H1 (cell line): ENCODE measurements around the gene PKMYT1. TPM values are rescaled to one million over a fixed set of nuclear protein-coding genes. Genes with fewer than 3 reads are reported as not detected.

Experiments used
- CTCF ChIA-PET: fragments of 300-600 bp; sonication (Branson Sonifier 250); formaldehyde crosslinking; loops from one replicate; lab custom pipeline; 2021; ENCODE audit not compliant: partially characterized antibody; lab: Charles Lee
- POLR2A ChIA-PET: fragments of 300-600 bp; sonication (Branson Sonifier 250); formaldehyde crosslinking; loops from one replicate; lab custom pipeline; 2021; ENCODE audit warnings: inconsistent platforms; ENCODE audit not compliant: partially characterized antibody; lab: Charles Lee
- DNase-seq, 2 experiments: peaks; one replicate each; pipeline versions ENCODE4 v3.0.0 to v3.0.0-alpha.2; 2010 to 2022; ENCODE audit warnings: low spot score in 2 of 2, low read depth in 1 of 2, mixed read lengths in 1 of 2
- FAIRE-seq: peaks from 2 replicates; lab custom pipeline; 2011; peaks lifted over from hg19 to GRCh38; lab: Jason Lieb, UNC
- H2AFZ ChIP-seq: 2 replicates; pipeline ENCODE4 v1.8.1; 2012; ENCODE audit warnings: low read length, inconsistent platforms
- H2AK5ac ChIP-seq: 2 replicates; pipeline ENCODE4 v1.6.1; 2013; ENCODE audit warnings: low read depth, low read length
- H2BK120ac ChIP-seq: replicated peaks from 2 replicates; pipeline ENCODE3; 2013; ENCODE audit warnings: low read depth, low read length, inconsistent platforms
- H2BK12ac ChIP-seq: 2 replicates; pipeline ENCODE4 v1.6.1; 2013; ENCODE audit warnings: low read depth, low read length
- H2BK15ac ChIP-seq: 2 replicates; pipeline ENCODE4 v1.6.1; 2013; ENCODE audit warnings: low read length
- H2BK20ac ChIP-seq: 2 replicates; pipeline ENCODE4 v1.6.1; 2013; ENCODE audit warnings: low read length
- H2BK5ac ChIP-seq: 2 replicates; pipeline ENCODE4 v1.6.1; 2013; ENCODE audit warnings: low read depth, low read length
- H3K14ac ChIP-seq: 2 replicates; pipeline ENCODE4 v1.6.1; 2013; ENCODE audit warnings: inconsistent platforms; ENCODE audit not compliant: insufficient read length
- H3K18ac ChIP-seq: 2 replicates; pipeline ENCODE4 v1.6.1; 2013; ENCODE audit warnings: low read length; ENCODE audit errors: extremely low read depth
- H3K23ac ChIP-seq: 2 replicates; pipeline ENCODE4 v1.6.1; 2013; ENCODE audit warnings: inconsistent platforms; ENCODE audit not compliant: insufficient read length
- H3K23me2 ChIP-seq: 2 replicates; pipeline ENCODE4 v1.6.1; 2013; ENCODE audit warnings: low read depth, low read length
- H3K27ac ChIP-seq: 2 replicates; pipeline ENCODE4 v1.6.1; 2011; ENCODE audit warnings: low read depth, low read length, inconsistent platforms
- H3K27me3 ChIP-seq, 4 experiments: replicated peaks in 1 of 4; 1 replicate in 1 of 4; 2 replicates in 3 of 4; pipeline versions ENCODE4 v1.6.1 to v1.8.1; 2011 to 2013; ENCODE audit warnings: low read length in 3 of 4, mild to moderate bottlenecking in 3 of 4, inconsistent platforms in 2 of 4, mixed read lengths in 2 of 4, moderate library complexity in 1 of 4; ENCODE audit not compliant: control insufficient read depth in 3 of 4, insufficient read depth in 3 of 4; ENCODE audit errors: extremely low read depth in 1 of 4
- H3K36me3 ChIP-seq, 4 experiments: 2 replicates each; pipeline versions ENCODE4 v1.6.1 to v1.8.1; 2011 to 2013; ENCODE audit warnings: mild to moderate bottlenecking in 4 of 4, low read length in 3 of 4, moderate library complexity in 2 of 4, control low read depth in 1 of 4, inconsistent platforms in 1 of 4; ENCODE audit not compliant: insufficient read depth in 4 of 4, control insufficient read depth in 2 of 4
- H3K4ac ChIP-seq: replicated peaks from 2 replicates; pipeline ENCODE3; 2013; ENCODE audit warnings: low read length, low read depth, mixed read lengths, inconsistent platforms; ENCODE audit not compliant: insufficient read length
- H3K4me1 ChIP-seq, 4 experiments: replicated peaks in 1 of 4; 1 replicate in 1 of 4; 2 replicates in 3 of 4; pipeline versions ENCODE4 v1.6.1 to v1.8.1; 2011 to 2013; ENCODE audit warnings: low read length in 3 of 4, inconsistent platforms in 2 of 4, mixed read lengths in 1 of 4; ENCODE audit not compliant: insufficient read depth in 4 of 4, control insufficient read depth in 3 of 4
- H3K4me2 ChIP-seq, 2 experiments: 2 replicates each; pipeline versions ENCODE4 v1.6.1 to v1.8.1; 2011 to 2013; ENCODE audit warnings: low read depth in 2 of 2, low read length in 2 of 2, control low read depth in 1 of 2, inconsistent platforms in 1 of 2, mild to moderate bottlenecking in 1 of 2; ENCODE audit not compliant: insufficient read depth in 1 of 2
- H3K4me3 ChIP-seq, 4 experiments: fragments of 200-600, 300-600 bp in 1 of 4; sonication (generic), shearing (Covaris generic), sonication (Bioruptor Twin) in 1 of 4; 2 replicates each; pipeline versions ENCODE4 v1.5.1 to v1.8.1; 2011 to 2016; ENCODE audit warnings: low read length in 4 of 4, low read depth in 3 of 4, control low read depth in 2 of 4, inconsistent platforms in 2 of 4, mild to moderate bottlenecking in 2 of 4, mixed read lengths in 1 of 4, moderate library complexity in 1 of 4; ENCODE audit not compliant: insufficient read depth in 2 of 4; ENCODE audit errors: extremely low read depth in 1 of 4
- H3K56ac ChIP-seq: replicated peaks from 2 replicates; pipeline ENCODE3; 2013; ENCODE audit warnings: low read depth, mild to moderate bottlenecking, mixed read lengths, low read length, inconsistent platforms; ENCODE audit not compliant: insufficient read length
- H3K79me1 ChIP-seq: 2 replicates; pipeline ENCODE4 v1.6.1; 2013; ENCODE audit warnings: low read depth, low read length, control low read depth
- H3K79me2 ChIP-seq, 2 experiments: 2 replicates each; pipeline versions ENCODE4 v1.6.1 to v1.8.1; 2012 to 2013; ENCODE audit warnings: low read length in 2 of 2, mild to moderate bottlenecking in 2 of 2, inconsistent platforms in 1 of 2; ENCODE audit not compliant: insufficient read depth in 2 of 2, control insufficient read depth in 1 of 2
- H3K9ac ChIP-seq, 4 experiments: replicated peaks in 1 of 4; 1 replicate in 1 of 4; 2 replicates in 3 of 4; pipeline versions ENCODE4 v1.6.1 to v1.8.1; 2011 to 2013; ENCODE audit warnings: low read depth in 3 of 4, low read length in 3 of 4, control low read depth in 2 of 4, mild to moderate bottlenecking in 2 of 4, moderate library complexity in 2 of 4, inconsistent platforms in 1 of 4; ENCODE audit errors: extremely low read depth in 1 of 4
- H3K9me3 ChIP-seq, 2 experiments: 2 replicates each; pipeline versions ENCODE4 v1.6.1 to v1.8.1; 2012 to 2013; ENCODE audit warnings: mild to moderate bottlenecking in 2 of 2, moderate library complexity in 2 of 2, control low read depth in 1 of 2, inconsistent platforms in 1 of 2, low read depth in 1 of 2, low read length in 1 of 2, mixed read lengths in 1 of 2; ENCODE audit not compliant: insufficient read depth in 2 of 2
- H4K20me1 ChIP-seq, 2 experiments: replicated peaks in 1 of 2; 2 replicates each; pipeline versions ENCODE3 to v1.8.1; 2011 to 2013; ENCODE audit warnings: inconsistent platforms in 2 of 2, low read length in 2 of 2, mild to moderate bottlenecking in 1 of 2; ENCODE audit not compliant: insufficient read depth in 2 of 2, control insufficient read depth in 1 of 2
- H4K5ac ChIP-seq: 2 replicates; pipeline ENCODE4 v1.6.1; 2013; ENCODE audit warnings: low read length, low read depth, mixed read lengths, inconsistent platforms; ENCODE audit not compliant: insufficient read length
- H4K8ac ChIP-seq: 2 replicates; pipeline ENCODE4 v1.8.0; 2013; ENCODE audit warnings: mild to moderate bottlenecking, moderate library complexity, low read length, inconsistent platforms; ENCODE audit not compliant: insufficient read depth; ENCODE audit errors: extremely low read depth
- H4K91ac ChIP-seq: replicated peaks from 2 replicates; pipeline ENCODE3; 2013; ENCODE audit warnings: low read length, mixed read lengths, inconsistent platforms; ENCODE audit not compliant: insufficient read length
- ASH2L ChIP-seq: fragments of 200-600, 300-600 bp; sonication (generic); IDR thresholded peaks from one replicate; pipeline ENCODE4 v1.7.1; 2017; ENCODE audit warnings: low read length
- CEBPB ChIP-seq: IDR thresholded peaks from 2 replicates; pipeline ENCODE4 v1.6.1; 2012; ENCODE audit warnings: low read depth, low read length
- CREB1 ChIP-seq: IDR thresholded peaks from 2 replicates; pipeline ENCODE4 v1.6.1; 2012; ENCODE audit warnings: inconsistent platforms
- CTCF ChIP-seq, 3 experiments: IDR thresholded peaks; 1 replicate in 2 of 3; 2 replicates in 1 of 3; pipeline versions ENCODE4 v1.5.1 to v1.6.1; 2011; ENCODE audit warnings: low read length in 3 of 3, mild to moderate bottlenecking in 3 of 3, inconsistent platforms in 2 of 3, low read depth in 1 of 3, moderate library complexity in 1 of 3; ENCODE audit not compliant: insufficient read depth in 1 of 3; ENCODE audit errors: control extremely low read depth in 1 of 3
- KDM1A ChIP-seq: fragments of 200-600, 300-600 bp; sonication (generic); IDR thresholded peaks from 2 replicates; pipeline ENCODE4 v1.7.1; 2016; ENCODE audit warnings: mild to moderate bottlenecking, low read length, borderline replicate concordance
- KDM5A ChIP-seq: fragments of 200-600 bp; IDR thresholded peaks from 2 replicates; pipeline ENCODE4 v1.7.1; 2012; ENCODE audit warnings: mild to moderate bottlenecking, low read length, inconsistent platforms, mixed read lengths
- NRF1 ChIP-seq: IDR thresholded peaks from 2 replicates; pipeline ENCODE4 v1.6.1; 2011; ENCODE audit warnings: mild to moderate bottlenecking, low read depth, low read length, improper control_type of control experiment
- POLR2A ChIP-seq, 2 experiments: IDR thresholded peaks; 1 replicate in 1 of 2; 2 replicates in 1 of 2; pipeline ENCODE4 v1.6.1; 2011; ENCODE audit warnings: low read depth in 2 of 2, low read length in 2 of 2, mild to moderate bottlenecking in 2 of 2; ENCODE audit errors: control extremely low read depth in 1 of 2
- POU5F1 ChIP-seq: IDR thresholded peaks from 2 replicates; pipeline ENCODE4 v1.6.1; 2011; ENCODE audit warnings: low read depth, mild to moderate bottlenecking, low read length, moderate library complexity
- RAD21 ChIP-seq, 2 experiments: IDR thresholded peaks in 1 of 2; conservative IDR thresholded peaks in 1 of 2; 2 replicates each; pipeline ENCODE4 v1.6.1; 2011; ENCODE audit warnings: low read depth in 2 of 2, low read length in 2 of 2, improper control_type of control experiment in 1 of 2, inconsistent platforms in 1 of 2, mild to moderate bottlenecking in 1 of 2, moderate library complexity in 1 of 2
- SIRT6 ChIP-seq: IDR thresholded peaks from one replicate; pipeline ENCODE4 v1.7.1; 2012; ENCODE audit warnings: low read length, inconsistent platforms
- SP4 ChIP-seq: IDR thresholded peaks from 2 replicates; pipeline ENCODE4 v1.6.1; 2012; ENCODE audit warnings: low read length, inconsistent platforms
- TBP ChIP-seq: IDR thresholded peaks from 2 replicates; pipeline ENCODE4 v1.6.1; 2011; ENCODE audit warnings: low read depth, low read length, improper control_type of control experiment
- WGBS, 2 experiments: shearing (Covaris generic) in 1 of 2; methylation state at CpG; one replicate each; pipeline versions ENCODE4 v1.1.6 to v1.1.7; 2013 to 2015; ENCODE audit warnings: low lambda C conversion rate in 2 of 2, mixed read lengths in 2 of 2, inconsistent platforms in 1 of 2, low coverage in 1 of 2, missing lambda C conversion rate in 1 of 2; ENCODE audit not compliant: insufficient replicate concordance in 2 of 2, insufficient coverage in 1 of 2, insufficient read length in 1 of 2; ENCODE audit errors: extremely low coverage in 1 of 2, missing lambda C conversion rate in 1 of 2; 5-methylcytosine and 5-hydroxymethylcytosine counted together
- polyA plus RNA-seq, 7 experiments: library from polyadenylated mRNA; depleted of rRNA in 3 of 7; stranded (reverse) in 5 of 7; unstranded in 2 of 7; fragments of >200 nt in 5 of 7; fragments of 200-250 nt in 2 of 7; gene quantifications; 1 replicate in 5 of 7; 2 replicates in 1 of 7; 4 replicates in 1 of 7; pipeline versions ENCODE4 v1.2.1 to v1.2.3, GENCODE V29; 2011 to 2013; ENCODE audit warnings: missing spikeins in 2 of 7, mixed read lengths in 2 of 7
- total RNA-seq: library from RNA; stranded (reverse); fragmentation: NEBNext Ultra II Directional; extraction: Animal tissue kit (Norgen Biotek cat#: 25700); gene quantifications from 2 replicates; pipeline ENCODE4 v1.2.1, GENCODE V29; 2021

The PKMYT1 gene
- total and polyA plus RNA-seq, 2 of the 8 experiments (the other 6 are each of a cell fraction or from before 2014, with no cell fraction given), result 74.7 to 85.2 TPM

DNA sequence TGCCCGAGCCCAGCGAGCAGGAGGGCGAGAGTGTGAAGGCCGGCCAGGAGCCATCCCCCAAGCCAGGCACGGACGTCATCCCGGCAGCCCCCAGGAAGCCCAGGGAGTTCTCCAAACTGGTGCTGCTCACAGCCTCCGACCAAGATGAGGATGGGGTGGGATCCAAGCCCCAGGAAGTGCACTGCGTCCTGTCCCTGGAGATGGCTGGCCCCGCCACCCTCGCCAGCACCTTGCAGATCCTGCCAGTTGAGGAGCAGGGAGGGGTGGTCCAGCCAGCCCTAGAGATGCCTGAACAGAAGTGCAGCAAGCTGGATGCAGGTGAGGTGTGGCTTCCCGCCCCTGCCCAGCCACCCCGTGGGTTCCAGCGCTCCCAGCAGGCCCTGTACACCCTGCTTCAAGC is 50.6 kb downstream of the PKMYT1 start:
- H3K18ac ChIP-seq, result no peak overlapping the region
- no peak overlapping the region for H3K4me2 ChIP-seq
- H2BK120ac ChIP-seq, result no peak overlapping the region
- no peak overlapping the region for H3K4me3 ChIP-seq
- no peaks in the 10 kb centered on the region for H4K20me1 ChIP-seq
- FAIRE-seq (no peak), DNase-seq (no peak)
- no peak overlapping the region for H2BK12ac ChIP-seq
- 0 out of 2 replicates have a peak, but pooled peaks cover 3% of the 10 kb centered on the region for H3K79me1 ChIP-seq
- H3K4ac ChIP-seq, result no peak overlapping the region
- H2AK5ac ChIP-seq, result no peak overlapping the region
- H3K23me2 ChIP-seq, result no peaks in the 10 kb centered on the region; the same call in 1 of the 2 replicates
- no peak overlapping the region for H2BK5ac ChIP-seq
- H3K9me3 ChIP-seq, result no peaks in the 10 kb centered on the region
- H3K79me2 ChIP-seq, result no peaks in the 10 kb centered on the region
- no peak overlapping the region for H3K14ac ChIP-seq
- POLR2A ChIA-PET, result interaction anchor here (1.0 to 1.8 kb wide), 3 partner anchors 9 to 158 kb away, joined by 3 to 5 read pairs (median 3); no protein-coding TSS in a partner anchor
- no peak overlapping the region for H4K91ac ChIP-seq
- CTCF ChIA-PET, result interaction anchor here (0.6 to 4.3 kb wide), 8 partner anchors 10 to 118 kb away, joined by 3 to 15 read pairs (median 3); no protein-coding TSS in a partner anchor
- peaks cover 0 to 6% (median 2%) of the 10 kb centered on the region in 4 experiments; a peak in 2 of 8 replicates for H3K36me3 ChIP-seq
- H4K8ac ChIP-seq, result no peak overlapping the region
- H3K27ac ChIP-seq, result no peak overlapping the region
- H3K56ac ChIP-seq, result no peak overlapping the region
- H2BK15ac ChIP-seq, result no peak overlapping the region
- no peak overlapping the region for H3K23ac ChIP-seq
- no peak overlapping the region for H2BK20ac ChIP-seq
- H3K27me3 ChIP-seq, result no peaks in the 10 kb centered on the region
- H4K5ac ChIP-seq, result no peak overlapping the region
- no peak overlapping the region for H2AFZ ChIP-seq
- peaks cover 4 to 15% (median 9%) of the 10 kb centered on the region in 4 experiments for H3K4me1 ChIP-seq
- 92% methylated on average over 14 of the region's 14 CpGs; no CpG with 5 or more reads in 1 of the 2 experiments for WGBS, 2 experiments
- H3K9ac ChIP-seq, result no peak overlapping the region
- TF ChIP-seq TBP (no peak), CTCF (IDR thresholded peaks at IDR 0.05; ENCODE audit: control extremely low read depth in 1 of 3, insufficient read depth in 1 of 3, low read depth in 1 of 3, low read length in 3 of 3) (no peak), ASH2L (no peak), CREB1 (no peak), CEBPB (no peak), POLR2A (IDR thresholded peaks at IDR 0.05; ENCODE audit: control extremely low read depth in 1 of 2, low read depth in 2 of 2, low read length in 2 of 2) (no peak), POU5F1 (no peak), RAD21 (IDR thresholded peaks at IDR 0.05 in 1 of 2, conservative IDR thresholded peaks at IDR 0.05 in 1 of 2; ENCODE audit: low read depth in 2 of 2, low read length in 2 of 2) (no peak), NRF1 (no peak), SIRT6 (no peak), KDM5A (no peak), KDM1A (no peak), SP4 (no peak)
